K562 (cell line): ENCODE data around the gene BCAS2. TPM values are rescaled to one million over a fixed set of nuclear protein-coding genes. Genes with fewer than 3 reads are reported as not detected.

Experiments
- DACH1 ChIP-seq: fragments of 450-650 bp; IDR thresholded peaks from 2 replicates; pipeline ENCODE4 v1.6.1; 2018; ENCODE audit not compliant: partially characterized antibody
- ELF4 ChIP-seq: fragments of 450-650 bp; formaldehyde crosslinking; IDR thresholded peaks from 2 replicates; pipeline ENCODE4 v1.4.0; 2022; ENCODE audit warnings: missing genetic modification characterization
- ESRRA ChIP-seq: fragments of 450-650 bp; IDR thresholded peaks from 2 replicates; pipeline ENCODE4 v1.6.1; 2014; ENCODE audit warnings: low read depth, mild to moderate bottlenecking, moderate library complexity, borderline replicate concordance
- KAT2B ChIP-seq: IDR thresholded peaks from one replicate; pipeline ENCODE4 v1.6.1; 2012; ENCODE audit warnings: low read depth, mild to moderate bottlenecking, control low read depth, inconsistent platforms, low read length, moderate library complexity
- L3MBTL2 ChIP-seq: fragments of 450-650 bp; IDR thresholded peaks from 2 replicates; pipeline ENCODE4 v1.6.1; 2016; ENCODE audit warnings: mild to moderate bottlenecking, moderate library complexity
- MAZ ChIP-seq, 2 experiments: fragments of 450-650 bp in 1 of 2; sonication (generic) in 1 of 2; formaldehyde crosslinking; IDR thresholded peaks in 1 of 2; conservative IDR thresholded peaks in 1 of 2; 2 replicates each; pipeline versions ENCODE4 v1.4.0 to v1.5.0; 2020; ENCODE audit warnings: mild to moderate bottlenecking in 1 of 2, missing genetic modification reagents in 1 of 2
- MTA3 ChIP-seq: fragments of 450-650 bp; formaldehyde crosslinking; IDR thresholded peaks from 2 replicates; pipeline ENCODE4 v1.6.1; 2017; ENCODE audit warnings: mild to moderate bottlenecking, borderline replicate concordance
- NELFE ChIP-seq: IDR thresholded peaks from 2 replicates; pipeline ENCODE4 v1.6.1; 2011; ENCODE audit warnings: mild to moderate bottlenecking; ENCODE audit not compliant: insufficient read depth, insufficient read length
- NR2F6 ChIP-seq: fragments of 450-650 bp; formaldehyde crosslinking; IDR thresholded peaks from 2 replicates; pipeline ENCODE4 v1.4.0; 2020; ENCODE audit warnings: mild to moderate bottlenecking
- SNRNP70 ChIP-seq: fragments of 200-400 bp; formaldehyde crosslinking; optimal IDR thresholded peaks from 2 replicates; pipeline ENCODE3; 2017; ENCODE audit warnings: low read depth, low read length
- THRAP3 ChIP-seq: fragments of 450-650 bp; IDR thresholded peaks from 2 replicates; pipeline ENCODE4 v1.6.1; 2016; ENCODE audit warnings: mild to moderate bottlenecking, inconsistent platforms, borderline replicate concordance
- ZNF175 ChIP-seq: fragments of 200-800 bp; sonication (Bioruptor generic); IDR thresholded peaks from 2 replicates; pipeline ENCODE4 v1.6.1; 2016; ENCODE audit warnings: low read depth, mild to moderate bottlenecking, missing genetic modification characterization, missing compliant biosample characterization
- ZNF436 ChIP-seq: fragments of 250-450, 450-650 bp; sonication (Bioruptor Pico); formaldehyde crosslinking; IDR thresholded peaks from 2 replicates; pipeline ENCODE4 v1.7.0; 2020; ENCODE audit warnings: mild to moderate bottlenecking
- polyA plus RNA-seq, 8 experiments: library from polyadenylated mRNA; depleted of rRNA in 4 of 8; stranded (reverse) in 5 of 8; unstranded in 3 of 8; fragments of >200 nt; fragmentation: Nextera tagmentation in 2 of 8; fragmentation: Illumina TruSeq in 1 of 8; extraction: Ambion mirVana in 2 of 8; extraction: Trizol in 1 of 8; gene quantifications; 2 replicates each; pipeline versions ENCODE4 v1.2.1 to v1.2.3, GENCODE V29; 2011 to 2014; ENCODE audit warnings: inconsistent platforms in 1 of 8, missing spikeins in 1 of 8
- total RNA-seq, 7 experiments: library from RNA; depleted of rRNA in 6 of 7; stranded (reverse); fragments of >200 nt in 6 of 7; fragmentation: Illumina TruSeq in 2 of 7; extraction: Trizol in 2 of 7; gene quantifications; 2 replicates each; pipeline versions ENCODE4 v1.2.1 to v1.2.3, GENCODE V29; 2011 to 2021; ENCODE audit warnings: low replicate concordance in 1 of 7
- TF ChIP-seq, protein P1 (sequence below): IDR thresholded peaks from 2 replicates; pipeline ENCODE4 v1.6.1; 2016; ENCODE audit warnings: missing genetic modification characterization, missing compliant biosample characterization
- TF ChIP-seq, protein P2 (sequence below): fragments of 450-650 bp; formaldehyde crosslinking; IDR thresholded peaks from 2 replicates; pipeline ENCODE4 v1.4.0; 2020; ENCODE audit warnings: mild to moderate bottlenecking
- TF ChIP-seq, protein P3 (sequence below): IDR thresholded peaks from 2 replicates; pipeline ENCODE4 v1.6.1; 2012; ENCODE audit warnings: low read depth, low read length, improper control_type of control experiment, borderline replicate concordance
- TF ChIP-seq, protein P4 (sequence below), 2 experiments: fragments of 450-650 bp; conservative IDR thresholded peaks; 2 replicates each; pipeline ENCODE4 v1.6.1; 2017; ENCODE audit warnings: mild to moderate bottlenecking in 2 of 2, moderate library complexity in 2 of 2
- TF ChIP-seq, protein P5 (sequence below): fragments of 200-400 bp; formaldehyde crosslinking; IDR thresholded peaks from 2 replicates; pipeline ENCODE4 v1.6.1; 2017; ENCODE audit warnings: mild to moderate bottlenecking, low read depth, low read length, moderate library complexity

The BCAS2 gene
- total and polyA plus RNA-seq, 9 of the 15 experiments (the other 6 are each of a cell fraction or from before 2014, with no cell fraction given), result 59.3 to 183 (median 81.1) TPM

DNA sequence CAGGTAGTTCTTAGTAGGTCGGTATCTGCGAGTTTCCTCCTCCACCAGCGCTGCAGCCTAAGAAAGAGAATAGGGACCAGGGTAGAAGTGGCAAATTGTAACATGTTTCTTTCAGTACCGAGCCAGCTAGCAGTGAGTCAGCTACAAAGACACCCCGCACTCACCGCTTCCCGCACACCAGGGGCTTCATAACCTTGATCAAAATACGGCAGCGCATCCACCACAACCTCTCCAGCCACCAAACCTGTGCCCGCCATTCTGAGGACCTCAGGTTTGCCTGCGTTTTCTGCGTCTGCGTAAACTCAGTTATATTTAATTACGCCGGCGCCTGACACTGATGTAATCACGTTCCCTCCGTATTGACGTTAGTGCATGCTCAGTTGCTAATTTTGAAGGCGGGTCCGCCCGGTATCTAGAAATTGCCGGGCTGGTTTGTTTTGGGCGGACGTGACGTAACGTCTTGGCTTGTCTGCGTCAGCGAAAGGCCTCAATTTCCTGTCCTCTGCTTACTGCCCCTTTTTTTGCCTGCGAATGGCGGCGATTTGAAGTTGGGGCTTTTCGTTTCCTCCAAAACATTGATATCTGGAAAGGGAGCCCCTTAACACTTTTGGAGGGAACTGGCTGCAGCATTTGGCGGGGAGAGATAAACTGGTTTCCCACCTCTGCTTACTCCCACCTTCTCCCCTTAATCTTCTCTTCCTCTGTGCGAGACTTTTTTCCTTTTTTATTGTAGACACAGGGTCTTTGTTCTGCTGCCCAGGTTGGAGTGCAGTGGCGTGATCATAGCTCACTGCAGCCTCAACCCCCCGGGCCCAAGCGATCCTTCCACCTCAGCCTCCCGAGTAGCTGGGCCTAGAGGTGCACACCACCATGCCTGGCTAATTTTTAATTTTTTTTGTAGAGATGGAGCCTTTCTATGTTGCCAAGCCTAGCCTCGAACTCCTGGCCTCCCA, at the start of gene BCAS2 (continued):
- TF ChIP-seq, protein P1, sequence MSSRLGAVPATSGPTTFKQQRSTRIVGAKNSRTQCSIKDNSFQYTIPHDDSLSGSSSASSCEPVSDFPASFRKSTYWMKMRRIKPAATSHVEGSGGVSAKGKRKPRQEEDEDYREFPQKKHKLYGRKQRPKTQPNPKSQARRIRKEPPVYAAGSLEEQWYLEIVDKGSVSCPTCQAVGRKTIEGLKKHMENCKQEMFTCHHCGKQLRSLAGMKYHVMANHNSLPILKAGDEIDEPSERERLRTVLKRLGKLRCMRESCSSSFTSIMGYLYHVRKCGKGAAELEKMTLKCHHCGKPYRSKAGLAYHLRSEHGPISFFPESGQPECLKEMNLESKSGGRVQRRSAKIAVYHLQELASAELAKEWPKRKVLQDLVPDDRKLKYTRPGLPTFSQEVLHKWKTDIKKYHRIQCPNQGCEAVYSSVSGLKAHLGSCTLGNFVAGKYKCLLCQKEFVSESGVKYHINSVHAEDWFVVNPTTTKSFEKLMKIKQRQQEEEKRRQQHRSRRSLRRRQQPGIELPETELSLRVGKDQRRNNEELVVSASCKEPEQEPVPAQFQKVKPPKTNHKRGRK (tag), result no peak
- TF ChIP-seq NR2F6 (CRISPR knock-in tag), result no peak
- no peak for TF ChIP-seq ZNF175
- TF ChIP-seq THRAP3, result no peak
- TF ChIP-seq MTA3, result peak; percentile 98
- TF ChIP-seq, protein P2, sequence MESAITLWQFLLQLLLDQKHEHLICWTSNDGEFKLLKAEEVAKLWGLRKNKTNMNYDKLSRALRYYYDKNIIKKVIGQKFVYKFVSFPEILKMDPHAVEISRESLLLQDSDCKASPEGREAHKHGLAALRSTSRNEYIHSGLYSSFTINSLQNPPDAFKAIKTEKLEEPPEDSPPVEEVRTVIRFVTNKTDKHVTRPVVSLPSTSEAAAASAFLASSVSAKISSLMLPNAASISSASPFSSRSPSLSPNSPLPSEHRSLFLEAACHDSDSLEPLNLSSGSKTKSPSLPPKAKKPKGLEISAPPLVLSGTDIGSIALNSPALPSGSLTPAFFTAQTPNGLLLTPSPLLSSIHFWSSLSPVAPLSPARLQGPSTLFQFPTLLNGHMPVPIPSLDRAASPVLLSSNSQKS, result no peak
- TF ChIP-seq, protein P3, sequence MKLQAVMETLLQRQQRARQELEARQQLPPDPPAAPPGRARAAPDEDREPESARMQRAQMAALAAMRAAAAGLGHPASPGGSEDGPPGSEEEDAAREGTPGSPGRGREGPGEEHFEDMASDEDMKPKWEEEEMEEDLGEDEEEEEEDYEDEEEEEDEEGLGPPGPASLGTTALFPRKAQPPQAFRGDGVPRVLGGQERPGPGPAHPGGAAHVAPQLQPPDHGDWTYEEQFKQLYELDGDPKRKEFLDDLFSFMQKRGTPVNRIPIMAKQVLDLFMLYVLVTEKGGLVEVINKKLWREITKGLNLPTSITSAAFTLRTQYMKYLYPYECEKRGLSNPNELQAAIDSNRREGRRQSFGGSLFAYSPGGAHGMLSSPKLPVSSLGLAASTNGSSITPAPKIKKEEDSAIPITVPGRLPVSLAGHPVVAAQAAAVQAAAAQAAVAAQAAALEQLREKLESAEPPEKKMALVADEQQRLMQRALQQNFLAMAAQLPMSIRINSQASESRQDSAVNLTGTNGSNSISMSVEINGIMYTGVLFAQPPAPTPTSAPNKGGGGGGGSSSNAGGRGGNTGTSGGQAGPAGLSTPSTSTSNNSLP, result peak; percentile 98
- TF ChIP-seq, protein P4, sequence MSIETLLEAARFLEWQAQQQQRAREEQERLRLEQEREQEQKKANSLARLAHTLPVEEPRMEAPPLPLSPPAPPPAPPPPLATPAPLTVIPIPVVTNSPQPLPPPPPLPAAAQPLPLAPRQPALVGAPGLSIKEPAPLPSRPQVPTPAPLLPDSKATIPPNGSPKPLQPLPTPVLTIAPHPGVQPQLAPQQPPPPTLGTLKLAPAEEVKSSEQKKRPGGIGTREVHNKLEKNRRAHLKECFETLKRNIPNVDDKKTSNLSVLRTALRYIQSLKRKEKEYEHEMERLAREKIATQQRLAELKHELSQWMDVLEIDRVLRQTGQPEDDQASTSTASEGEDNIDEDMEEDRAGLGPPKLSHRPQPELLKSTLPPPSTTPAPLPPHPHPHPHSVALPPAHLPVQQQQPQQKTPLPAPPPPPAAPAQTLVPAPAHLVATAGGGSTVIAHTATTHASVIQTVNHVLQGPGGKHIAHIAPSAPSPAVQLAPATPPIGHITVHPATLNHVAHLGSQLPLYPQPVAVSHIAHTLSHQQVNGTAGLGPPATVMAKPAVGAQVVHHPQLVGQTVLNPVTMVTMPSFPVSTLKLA (conservative IDR thresholded peaks at IDR 0.05), result peak; percentile 82 to 89
- TF ChIP-seq ELF4 (CRISPR knock-in tag), result no peak; the same call in 1 of the 2 replicates
- TF ChIP-seq, protein P5, sequence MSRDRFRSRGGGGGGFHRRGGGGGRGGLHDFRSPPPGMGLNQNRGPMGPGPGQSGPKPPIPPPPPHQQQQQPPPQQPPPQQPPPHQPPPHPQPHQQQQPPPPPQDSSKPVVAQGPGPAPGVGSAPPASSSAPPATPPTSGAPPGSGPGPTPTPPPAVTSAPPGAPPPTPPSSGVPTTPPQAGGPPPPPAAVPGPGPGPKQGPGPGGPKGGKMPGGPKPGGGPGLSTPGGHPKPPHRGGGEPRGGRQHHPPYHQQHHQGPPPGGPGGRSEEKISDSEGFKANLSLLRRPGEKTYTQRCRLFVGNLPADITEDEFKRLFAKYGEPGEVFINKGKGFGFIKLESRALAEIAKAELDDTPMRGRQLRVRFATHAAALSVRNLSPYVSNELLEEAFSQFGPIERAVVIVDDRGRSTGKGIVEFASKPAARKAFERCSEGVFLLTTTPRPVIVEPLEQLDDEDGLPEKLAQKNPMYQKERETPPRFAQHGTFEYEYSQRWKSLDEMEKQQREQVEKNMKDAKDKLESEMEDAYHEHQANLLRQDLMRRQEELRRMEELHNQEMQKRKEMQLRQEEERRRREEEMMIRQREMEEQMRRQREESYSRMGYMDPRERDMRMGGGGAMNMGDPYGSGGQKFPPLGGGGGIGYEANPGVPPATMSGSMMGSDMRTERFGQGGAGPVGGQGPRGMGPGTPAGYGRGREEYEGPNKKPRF, result no peak
- TF ChIP-seq L3MBTL2, result peak; percentile 94
- peak; percentile 72; the same call in 1 of the 2 replicates for TF ChIP-seq ESRRA
- no peak for TF ChIP-seq KAT2B
- peak; percentile 46 to 52; a peak in 1 of 4 replicates for TF ChIP-seq MAZ (CRISPR knock-in tag; conservative IDR thresholded peaks at IDR 0.05 in 1 of 2, IDR thresholded peaks at IDR 0.05 in 1 of 2)
- no peak for TF ChIP-seq NELFE
- TF ChIP-seq ZNF436 (CRISPR knock-in tag), result no peak
- TF ChIP-seq SNRNP70, result no peak
- TF ChIP-seq DACH1, result no peak
